HCEC 1CT (cell line): ENCODE data around the gene QRSL1.
"Not testable (repeated sequence)": the region's sequence is repeated elsewhere in the genome, so short reads cannot be mapped to it uniquely, and the experiment has no call there.

Experiments
- DNase-seq: peaks from one replicate; pipeline ENCODE4 v3.0.0-alpha.2; 2017

The QRSL1 gene

DNA sequence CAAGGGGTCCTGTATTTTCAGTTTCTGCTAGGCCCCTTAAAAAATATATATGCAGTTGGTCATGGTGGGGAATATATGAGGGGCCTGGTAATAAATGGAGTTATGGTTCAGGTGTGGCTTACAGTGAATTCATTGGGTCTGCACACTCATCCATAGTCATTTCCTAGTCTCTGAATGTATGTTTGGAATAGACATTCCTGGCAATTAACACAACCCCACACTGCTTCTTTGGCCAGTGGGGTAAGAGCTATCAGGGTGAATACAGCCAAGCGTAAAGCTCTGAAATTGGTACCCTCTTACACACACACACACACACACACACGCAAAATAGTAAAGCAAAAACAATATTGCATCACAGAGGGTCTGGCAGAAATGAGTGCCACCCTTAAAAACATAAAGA is 56.5 kb downstream of the QRSL1 start:
- DNase-seq: no peak

DNA sequence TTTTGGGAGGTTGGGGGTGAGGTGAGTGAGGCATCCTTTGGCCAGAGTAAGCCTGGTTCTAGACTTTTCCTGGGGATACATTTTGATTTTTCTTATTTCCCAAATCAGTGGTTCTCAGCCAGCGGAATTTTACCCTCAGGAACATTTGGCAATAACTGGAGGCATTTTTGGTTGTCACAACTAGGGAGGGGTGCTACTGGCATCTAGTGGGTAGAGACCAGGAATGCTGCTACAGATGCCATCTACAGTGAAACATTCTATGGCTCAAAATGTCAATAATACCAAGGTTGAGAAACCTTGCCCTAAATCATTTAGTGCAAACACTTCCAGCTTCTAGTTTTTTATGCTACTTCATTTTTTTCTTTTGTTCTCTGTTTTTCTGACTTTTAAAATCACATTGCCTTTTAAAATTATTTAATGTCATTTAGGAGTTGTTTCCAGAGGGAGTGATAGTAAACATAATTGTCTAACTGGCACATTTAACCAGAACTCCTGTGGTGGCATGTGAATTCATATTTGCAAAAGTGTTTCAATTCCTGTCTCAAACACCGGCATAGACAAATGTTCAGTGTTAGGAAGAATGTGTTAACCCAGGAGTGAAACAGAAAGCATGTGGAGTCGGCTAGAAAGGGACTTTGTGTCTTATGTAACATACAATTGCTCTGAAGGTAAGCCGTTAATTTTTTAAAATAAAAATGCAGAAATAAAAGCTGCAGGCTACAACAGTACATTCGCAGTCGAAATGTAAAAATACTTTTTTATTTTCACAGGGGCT is 59.0 kb downstream of the QRSL1 start:
- DNase-seq: no peak

DNA sequence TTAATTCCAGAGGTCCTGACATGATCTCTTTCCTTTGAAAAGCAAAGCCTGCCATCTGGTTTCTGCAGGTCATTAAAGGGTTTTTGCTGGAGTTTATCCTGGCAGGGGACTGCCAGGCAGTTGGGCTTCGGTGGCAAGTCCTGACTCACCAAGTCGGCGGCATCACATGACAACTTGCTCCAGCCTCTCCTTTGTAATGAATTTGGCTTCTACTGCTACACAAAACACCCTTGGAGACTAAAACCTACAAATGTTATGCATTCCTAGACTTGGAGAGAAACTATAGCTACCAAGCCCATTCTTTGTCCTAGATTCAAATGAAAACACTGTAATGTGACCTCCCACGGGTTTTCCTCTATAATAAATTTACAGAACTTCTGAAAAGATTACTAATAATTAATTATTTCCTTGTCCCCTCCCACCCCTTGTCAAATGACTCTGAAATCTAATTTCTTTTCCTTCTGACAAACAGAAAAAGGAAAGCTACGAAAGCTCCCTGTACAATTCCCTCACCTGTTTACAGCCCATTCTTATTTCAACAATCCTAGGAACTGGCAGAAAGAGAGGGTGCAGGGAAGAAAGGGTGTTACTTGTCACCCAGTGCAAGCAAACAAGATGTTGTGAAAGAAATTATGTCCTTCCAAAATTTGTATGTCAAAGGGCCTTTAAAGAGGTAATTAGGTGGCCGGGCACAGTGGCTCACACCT is 62.9 kb downstream of the QRSL1 start:
- no peak for DNase-seq

DNA sequence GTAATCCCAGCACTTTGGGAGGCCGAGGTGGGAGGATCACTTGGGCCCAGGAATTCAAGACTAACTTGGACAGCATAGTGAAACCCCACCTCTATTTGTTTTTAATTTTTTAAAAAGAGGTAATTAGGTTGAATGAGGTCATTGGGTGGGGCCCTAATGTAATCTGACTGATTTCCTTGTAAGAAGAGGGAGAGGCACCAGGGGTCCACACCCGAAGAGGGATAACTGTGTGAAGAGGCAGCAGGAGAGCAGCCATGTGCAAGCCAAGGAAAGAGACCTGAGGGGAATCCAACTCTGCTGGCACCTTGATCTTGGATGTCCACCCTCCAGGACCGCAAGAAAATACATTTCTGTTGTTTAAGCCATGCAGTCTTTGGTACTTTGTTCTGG is 63.4 kb downstream of the QRSL1 start:
- no peak for DNase-seq

DNA sequence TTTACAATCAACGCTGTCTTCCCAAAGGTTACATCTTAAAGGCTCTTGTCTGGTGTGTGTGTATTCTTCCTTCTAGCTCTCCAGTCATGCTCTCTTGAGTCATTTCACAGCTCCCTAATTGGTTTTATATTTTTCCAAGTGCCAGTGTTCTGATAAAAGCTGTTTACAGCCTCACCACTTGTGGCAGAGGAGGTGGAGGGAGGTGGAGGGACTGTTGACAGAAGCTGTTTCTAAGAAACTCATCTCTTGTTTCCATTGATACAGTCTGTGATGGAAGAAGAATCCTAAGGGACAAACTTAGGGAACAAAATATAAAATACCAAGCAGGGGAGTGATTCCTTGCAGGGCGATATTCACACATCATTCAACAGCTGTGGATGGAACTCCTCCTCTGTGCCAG is 64.0 kb downstream of the QRSL1 start:
- DNase-seq: no peak

DNA sequence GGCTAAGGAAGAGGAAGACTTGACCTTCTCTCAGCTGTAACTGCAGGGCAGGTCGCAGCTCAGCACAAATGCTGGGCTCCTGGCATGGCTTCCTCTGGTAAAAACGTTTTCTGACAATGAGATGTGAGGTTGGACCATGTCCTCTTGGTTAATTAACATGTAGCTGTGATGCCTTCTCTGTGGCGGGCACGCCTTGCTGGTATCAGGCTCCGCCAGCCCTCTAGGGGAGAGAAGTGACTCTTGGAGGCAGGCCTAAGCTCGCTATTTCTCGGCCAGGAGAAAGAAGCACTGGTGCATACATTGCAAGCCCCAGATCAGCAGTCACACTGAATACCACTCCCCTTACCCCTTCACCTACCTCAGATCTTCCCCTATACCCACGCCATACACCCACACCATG is 65.0 kb downstream of the QRSL1 start:
- DNase-seq: no peak

DNA sequence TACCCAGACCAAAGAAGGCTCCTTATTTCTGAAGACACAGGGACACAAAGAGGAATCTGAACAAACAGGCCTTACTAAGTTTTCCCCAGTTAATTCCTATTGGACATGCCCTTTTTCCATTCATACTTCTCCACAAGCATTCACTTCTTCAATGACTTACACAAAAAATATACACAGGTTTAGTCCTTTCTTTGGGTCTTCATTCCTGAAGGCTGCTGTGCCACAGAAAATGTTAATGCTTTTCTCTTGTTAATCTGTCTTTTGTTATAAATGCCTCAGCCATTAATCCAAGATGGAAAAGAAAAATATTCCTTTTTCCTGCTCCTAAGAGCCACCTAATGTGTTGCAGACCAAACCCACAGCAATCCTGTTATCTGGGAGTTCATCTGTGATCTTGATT is 71.2 kb downstream of the QRSL1 start:
- DNase-seq: no peak

DNA sequence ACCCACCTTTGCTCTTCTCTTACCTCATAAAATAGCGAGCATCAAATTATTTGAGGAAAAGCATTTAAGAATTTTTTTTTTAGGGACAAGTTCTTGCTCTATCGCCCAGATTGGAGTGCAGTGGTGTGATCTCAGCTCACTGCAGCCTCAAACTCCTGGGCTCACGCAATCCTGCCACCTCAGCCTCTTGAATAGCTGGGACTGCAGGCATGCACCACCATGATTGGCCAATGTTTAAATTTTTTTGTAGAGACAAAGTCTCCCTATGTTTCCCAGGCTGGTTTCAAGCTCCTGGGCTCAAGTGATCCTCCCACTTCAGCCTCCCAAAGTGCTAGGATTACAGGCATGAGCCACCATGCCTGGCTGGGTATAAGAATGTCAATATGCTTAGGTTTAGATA is 71.8 kb downstream of the QRSL1 start:
- not testable (repeated sequence) for DNase-seq

DNA sequence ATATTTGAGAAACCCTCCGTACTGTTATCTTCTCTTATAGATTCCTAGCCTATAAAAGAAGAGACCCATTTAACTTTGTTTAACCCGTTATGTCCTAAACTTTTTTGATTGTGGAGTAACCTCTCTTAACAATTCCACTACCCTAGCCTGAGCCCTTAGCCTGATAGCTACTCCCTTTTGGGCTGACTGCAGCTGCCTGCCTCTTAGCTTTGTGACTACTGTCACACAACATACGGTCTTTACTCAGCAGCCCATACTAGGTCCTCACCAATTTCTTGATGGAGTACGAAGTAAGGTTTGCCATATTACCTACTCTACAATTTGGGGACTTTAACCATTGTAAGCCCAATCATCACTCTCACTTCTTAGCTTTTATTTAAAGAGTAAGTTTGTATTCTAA is 72.7 kb downstream of the QRSL1 start:
- DNase-seq: no peak

DNA sequence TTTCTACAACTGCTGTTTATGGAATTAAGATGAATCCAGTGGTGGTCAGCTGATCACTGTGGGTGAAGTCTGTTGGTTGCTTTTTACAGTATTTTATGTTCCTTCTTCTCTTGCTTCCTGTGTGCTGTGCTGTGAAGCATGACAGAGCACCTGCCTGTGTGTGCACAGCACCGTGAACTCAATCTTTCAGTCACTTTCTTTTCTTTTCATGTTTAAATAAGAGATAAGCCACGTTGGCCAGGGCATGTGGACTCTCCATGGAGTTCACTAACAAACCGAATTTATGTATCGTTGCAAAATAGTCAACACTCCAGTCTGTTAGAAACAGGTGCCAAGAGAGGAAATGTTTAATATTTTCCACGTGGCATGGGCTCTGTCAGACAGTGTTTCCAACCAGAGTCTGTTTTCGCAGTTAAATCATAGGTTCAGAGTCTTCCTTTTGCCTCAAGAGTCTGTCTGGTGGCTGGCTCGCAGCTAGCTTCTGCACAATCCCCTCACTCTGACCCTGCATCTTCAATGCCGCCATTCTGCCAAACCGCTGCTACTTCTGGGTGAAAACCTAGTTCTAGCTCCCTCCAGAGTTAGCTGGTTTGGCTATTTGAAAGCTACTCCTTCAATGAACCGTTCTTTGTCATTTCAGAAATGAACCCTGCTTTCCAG is 73.2 kb downstream of the QRSL1 start:
- DNase-seq: no peak

DNA sequence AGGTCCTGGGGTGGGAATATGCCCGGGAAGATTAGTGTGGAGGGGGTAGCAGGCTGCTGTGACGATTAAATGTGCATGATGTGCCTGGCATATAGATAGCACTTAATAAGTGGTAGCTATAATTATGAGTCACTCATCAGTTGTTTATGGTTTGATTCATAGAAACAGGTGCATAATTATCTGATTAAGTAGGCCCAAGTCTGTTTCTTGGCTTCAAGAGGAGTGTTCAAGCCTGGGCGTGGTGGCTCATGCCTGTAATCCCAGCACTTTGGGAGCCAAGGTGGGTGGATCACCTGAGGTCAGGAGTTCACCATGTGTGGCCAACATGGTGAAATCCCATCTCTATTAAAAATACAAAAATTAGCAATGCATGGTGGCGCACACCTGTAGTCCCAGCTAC is 74.9 kb downstream of the QRSL1 start:
- DNase-seq: no peak

DNA sequence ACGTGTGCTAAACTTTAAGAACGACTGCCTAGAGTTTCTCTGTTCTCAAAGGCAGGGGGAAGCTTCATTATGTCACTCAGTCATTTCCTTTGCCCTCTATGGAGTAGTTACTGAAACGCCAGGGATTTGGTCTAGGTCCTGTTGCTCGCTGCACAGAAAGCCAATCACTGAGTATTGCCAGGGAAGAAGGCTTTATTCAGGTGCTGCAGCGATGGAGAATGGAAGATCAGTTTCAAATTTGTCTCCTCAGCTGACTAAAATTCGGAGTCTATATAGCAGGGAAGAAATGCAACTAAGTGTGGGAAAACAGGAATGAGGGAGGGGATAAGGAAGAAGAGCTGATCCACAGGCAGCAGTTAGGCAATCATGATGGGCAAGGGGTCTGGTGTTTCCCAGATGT is 75.8 kb downstream of the QRSL1 start:
- DNase-seq: no peak

DNA sequence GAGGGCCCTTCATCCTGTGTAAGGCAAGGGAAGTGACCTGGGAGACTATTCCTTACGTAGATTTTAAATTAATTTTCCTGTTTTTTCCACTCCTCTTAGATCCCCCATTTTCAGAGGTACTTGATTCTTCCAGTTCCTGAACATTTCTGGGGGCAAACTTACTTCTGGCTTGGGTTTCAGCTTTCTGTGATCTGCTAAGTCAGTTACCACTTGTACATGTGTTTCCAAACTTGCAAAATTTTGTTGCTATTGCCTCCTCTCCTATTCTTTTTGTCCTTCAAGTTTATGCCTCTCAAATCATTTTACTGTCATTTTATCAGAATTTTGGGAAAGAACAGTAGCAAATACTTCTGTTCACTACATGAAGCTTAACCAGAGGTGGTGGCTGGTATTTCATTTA is 81.2 kb downstream of the QRSL1 start:
- no peak for DNase-seq

DNA sequence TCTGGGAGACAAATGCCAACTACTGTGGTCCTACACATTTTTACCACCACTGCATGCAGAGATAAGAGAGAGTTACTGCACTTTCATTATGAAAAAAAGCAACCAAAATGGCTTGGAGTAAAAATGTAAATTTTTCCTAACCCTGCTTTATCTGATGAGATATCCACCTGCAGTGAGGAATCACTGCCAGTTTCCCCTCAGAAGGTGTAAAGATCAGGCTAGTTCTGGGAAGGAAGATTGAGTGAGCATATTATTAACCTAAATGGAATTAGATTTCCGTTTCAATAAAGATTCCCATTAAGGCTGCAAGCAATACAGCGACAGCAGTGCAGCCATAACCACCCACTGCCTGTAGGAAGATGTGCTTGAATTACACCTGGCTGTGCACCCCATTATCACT is 84.9 kb downstream of the QRSL1 start:
- no peak for DNase-seq

DNA sequence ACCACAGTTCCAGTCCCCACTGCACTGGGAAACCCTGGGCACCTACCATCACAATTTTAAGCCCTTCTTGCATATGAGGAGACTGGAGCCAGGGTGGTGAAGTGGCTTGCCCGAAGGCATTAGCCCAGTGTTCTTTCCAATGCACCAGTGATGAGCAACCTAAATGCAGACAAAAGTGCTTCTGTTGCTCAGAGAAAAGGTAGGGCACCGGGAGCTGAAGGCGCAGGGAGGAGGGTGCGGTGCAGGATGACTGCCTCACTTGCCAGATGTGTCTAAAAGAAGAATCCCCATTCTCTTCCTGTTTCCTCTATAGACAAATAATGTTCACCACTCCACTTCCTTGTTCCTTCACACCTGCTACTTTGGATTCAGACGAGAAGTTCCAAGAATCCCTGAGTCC is 86.5 kb downstream of the QRSL1 start:
- DNase-seq: no peak

DNA sequence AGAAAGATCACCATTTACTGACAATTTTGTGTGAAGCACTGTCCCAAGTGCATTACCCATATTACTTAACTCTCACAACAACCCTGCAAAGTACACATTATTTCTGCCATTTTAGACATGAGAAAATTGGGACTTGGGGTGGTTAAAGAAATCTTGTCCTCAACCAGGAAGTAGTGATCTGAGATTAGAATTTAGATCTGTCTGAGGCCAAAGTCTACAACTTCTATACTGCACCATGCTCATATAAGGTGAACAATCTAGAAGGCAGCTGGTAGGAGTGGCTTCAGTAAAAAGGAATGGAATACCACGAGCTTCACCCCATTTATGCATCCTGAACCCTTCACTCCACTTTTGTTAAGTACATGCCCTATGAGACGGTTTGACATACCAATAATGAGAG is 87.6 kb downstream of the QRSL1 start:
- DNase-seq: no peak
